GM21825 (cell line): Measurements from ENCODE around the gene ATG9B.
"Not testable (repeated sequence)": the region's sequence is repeated elsewhere in the genome, so short reads cannot be mapped to it uniquely, and the experiment has no call there.

Experiments used
- ATAC-seq: cut with Tn5 transposase; IDR thresholded peaks from one replicate; pipeline ENCODE4 v1.9.1; 2021; ENCODE audit warnings: mild to moderate bottlenecking, moderate library complexity; ENCODE audit not compliant: unreplicated experiment

The ATG9B gene

DNA sequence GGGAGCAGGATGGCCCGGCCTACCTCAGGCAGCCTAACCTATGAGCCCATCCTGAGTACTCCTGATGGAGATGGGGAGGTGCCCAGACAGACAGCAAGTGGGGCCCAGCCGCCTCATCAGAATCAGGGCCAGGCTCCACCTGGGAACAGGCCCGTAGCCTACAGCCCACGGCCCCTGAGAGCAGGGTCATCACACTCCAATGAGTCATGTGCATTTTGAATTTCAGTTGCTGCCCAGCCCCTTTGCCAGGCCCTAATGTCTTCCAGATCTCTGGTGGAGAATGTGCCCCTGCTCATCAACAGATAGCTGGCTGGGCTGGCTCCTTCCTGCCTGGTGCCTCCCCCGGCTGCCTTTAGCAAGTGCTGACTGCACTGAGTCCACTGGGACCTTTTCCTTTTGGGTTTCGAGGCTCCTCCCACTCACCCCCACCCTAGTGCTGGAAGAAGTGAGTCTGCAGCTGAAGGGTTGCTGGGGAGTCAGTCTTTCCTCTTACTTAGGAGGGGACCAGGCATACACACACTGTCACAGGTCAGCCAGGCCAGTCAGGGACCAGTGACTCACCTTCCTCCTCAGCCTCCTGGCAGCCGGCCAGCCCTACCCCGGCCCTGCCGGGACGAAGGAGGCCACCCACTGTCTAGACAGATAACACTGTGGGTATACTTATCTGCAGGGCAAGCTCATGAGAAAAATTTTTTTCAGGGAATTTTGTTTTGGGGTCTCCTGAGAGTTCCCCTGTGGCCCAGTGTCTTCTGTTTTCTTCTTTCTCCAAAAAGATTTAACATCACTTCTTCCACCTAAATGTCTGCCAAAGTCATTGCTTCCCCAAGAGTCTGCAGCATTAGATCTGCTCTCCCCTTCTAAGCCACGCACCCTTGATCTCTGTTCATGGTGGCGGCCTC lies 14.9 kb upstream of the ATG9B start:
- no peak for ATAC-seq

DNA sequence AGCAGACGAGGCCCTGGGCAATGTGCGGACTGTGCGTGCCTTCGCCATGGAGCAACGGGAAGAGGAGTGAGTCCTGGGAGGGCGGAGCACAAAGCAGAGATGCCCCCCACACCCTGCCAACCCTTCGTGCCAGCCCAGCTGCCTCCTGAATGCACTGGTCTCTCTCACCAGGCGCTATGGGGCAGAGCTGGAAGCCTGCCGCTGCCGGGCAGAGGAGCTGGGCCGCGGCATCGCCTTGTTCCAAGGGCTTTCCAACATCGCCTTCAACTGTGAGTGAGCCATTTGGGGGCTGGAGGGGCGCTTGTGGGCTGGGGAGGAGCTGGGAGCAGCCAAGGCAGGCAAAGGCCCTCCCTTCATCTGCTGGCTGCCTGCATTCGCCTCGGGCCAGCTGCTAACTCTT lies 11.6 kb upstream of the ATG9B start:
- ATAC-seq: no peak

DNA sequence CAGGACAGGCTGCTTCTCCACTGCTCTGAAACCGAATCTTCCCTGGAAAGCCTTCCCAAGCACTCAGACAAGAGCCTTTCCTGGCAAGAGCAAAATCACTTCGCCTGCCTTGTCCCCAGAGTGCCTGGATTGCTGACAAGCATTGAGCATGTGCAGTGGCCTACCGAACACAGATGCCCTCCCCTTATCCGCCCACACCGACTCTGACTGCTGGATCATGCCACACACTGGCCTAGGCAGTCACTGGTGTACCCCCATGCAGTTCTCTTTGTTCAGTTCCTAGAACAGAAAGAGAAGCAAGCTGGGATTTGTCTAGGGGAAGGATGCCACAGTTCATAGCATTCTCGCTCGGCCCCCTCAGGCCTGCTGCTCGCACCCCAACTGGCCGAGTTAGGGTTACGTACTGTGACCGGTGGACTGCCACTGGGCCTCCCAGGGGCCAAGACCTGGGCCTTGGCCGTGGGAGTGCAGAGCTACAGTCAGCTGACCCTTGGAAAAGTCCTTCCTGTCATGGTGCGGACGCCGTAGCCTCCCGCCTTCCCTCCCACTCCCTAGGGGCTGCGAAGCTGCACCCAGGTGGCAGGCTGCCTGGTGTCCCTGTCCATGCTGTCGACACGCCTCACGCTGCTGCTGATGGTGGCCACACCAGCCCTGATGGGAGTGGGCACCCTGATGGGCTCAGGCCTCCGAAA lies 10.9 kb upstream of the ATG9B start:
- no peak for ATAC-seq

DNA sequence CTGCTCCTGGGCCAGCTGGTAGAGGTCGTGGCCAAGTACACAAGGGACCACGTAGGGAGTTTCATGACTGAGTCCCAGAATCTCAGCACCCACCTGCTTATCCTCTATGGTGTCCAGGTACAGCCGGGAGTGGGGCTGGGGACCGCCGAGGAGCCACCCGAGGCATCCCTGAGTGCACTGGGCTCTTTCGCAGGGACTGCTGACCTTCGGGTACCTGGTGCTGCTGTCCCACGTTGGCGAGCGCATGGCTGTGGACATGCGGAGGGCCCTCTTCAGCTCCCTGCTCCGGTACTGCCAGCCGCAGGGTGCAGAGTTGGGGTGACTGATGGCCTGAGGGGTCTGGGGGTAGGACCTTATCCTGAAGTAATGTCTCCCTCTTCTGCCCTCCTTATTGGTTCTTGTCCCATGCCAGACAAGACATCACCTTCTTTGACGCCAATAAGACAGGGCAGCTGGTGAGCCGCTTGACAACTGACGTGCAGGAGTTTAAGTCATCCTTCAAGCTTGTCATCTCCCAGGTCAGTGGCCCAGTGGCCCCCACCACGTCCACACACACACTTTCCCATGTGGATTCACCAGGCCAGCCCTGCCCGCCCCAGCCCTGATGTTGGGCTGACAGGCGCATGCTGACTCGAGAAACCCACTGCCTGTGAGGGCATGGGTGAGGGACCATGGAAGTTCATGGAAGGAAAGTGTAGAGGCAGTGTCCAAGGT lies 10.2 kb upstream of the ATG9B start:
- no peak for ATAC-seq

DNA sequence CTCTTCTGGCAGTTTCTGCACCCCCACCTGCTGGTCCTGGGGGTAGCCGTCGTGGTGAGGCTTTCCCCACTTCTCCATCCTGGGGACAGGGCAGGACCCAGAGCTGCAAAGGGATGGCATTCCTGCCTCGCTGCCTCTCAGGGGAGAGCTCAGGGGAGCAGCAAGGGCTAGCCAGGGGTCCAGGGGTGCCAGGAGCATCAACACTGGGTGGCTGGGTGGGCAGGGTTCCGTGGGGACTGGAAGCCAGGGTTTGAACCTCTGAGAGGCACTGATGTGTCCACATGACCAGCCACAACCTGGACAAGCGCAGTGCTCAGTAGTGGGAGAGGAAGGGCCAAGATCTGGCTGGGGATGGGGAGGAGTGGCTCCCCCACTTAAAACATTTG lies 9.6 kb upstream of the ATG9B start:
- ATAC-seq: no peak

DNA sequence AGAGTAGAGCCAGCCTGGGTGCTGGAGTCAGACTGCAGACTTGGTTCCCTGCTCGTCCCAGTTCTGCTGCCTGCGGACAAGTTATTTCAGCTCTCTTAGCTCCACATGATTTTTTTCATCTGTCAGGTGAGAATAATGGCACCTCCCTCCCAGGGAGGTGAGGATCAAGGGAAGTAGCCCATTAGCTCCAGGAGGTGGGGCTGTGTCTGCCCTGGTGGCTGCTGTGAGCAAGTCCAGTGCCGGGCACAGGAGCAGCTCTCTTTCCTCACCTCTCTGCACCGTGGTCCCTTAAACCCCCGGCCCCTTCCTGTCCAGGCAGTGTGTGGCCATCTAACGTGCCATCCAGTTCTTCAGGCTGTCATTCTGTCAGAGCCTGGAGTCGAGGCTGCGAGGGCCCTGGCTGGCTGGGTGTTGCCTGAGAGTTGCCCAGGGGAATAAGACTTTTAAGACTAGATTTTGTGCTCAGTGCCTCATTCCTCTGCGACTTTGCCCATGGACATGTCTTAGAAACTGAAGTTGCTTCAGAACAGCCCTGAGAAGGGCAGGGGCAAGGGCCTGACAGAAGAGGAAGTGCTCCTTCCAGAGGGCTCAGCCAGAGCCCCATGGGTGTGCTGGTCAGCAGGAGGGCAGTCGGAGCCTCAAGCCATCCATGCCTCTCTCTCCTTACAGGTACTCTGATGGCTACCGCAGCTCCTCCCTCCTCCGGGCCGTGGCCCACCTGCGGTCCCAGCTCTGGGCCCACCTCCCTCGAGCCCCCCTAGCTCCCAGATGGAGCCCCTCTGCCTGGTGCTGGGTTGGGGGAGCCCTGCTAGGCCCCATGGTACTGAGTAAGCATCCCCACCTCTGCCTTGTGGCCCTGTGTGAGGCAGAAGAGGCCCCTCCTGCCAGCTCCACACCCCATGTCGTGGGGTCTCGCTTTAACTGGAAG lies 8.9 kb upstream of the ATG9B start:
- no peak for ATAC-seq

DNA sequence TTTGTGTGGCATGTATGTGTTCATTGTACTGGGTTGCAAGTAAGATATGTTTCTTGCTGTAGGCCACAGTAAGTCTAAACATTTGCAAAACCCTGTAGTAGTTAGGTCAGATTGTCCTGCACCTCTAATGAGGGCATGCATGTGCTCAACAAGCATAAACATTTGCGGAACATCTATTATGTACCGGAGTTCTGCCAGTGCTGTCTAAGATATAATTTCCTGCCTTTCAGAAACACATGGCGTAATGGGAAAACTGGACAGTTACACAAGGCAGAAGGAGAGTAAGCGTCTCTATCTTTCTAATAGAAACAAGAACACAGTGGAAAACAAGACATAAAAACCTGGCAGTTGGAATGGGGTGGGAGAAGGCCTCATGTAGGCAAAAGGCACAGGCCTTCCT lies 6.7 kb upstream of the ATG9B start:
- no peak for ATAC-seq

DNA sequence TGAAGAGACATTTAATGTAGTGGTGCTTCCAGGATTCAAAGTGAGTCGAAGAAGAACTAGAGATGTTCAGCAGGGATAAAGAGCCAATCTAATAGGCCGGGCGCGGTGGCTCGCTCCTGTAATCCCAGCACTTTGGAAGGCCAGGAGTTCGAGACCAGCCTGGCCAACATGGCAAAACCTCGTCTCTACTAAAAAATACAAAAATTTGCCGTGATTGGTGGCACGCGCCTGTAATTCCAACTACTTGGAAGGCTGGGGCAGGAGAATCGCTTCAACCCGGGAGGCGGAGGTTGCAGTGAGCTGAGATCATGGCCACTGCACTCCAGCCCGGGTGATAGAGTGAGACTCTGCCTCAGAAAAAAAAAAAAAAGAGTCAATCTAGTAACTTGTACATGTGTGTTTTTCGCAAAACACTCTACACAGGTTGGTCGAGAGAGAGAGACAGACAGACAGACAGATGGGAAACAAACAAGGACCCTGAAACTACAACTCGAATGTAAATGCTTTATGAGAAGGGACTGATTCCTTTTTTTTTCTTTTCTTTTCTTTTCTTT lies 4.7 kb upstream of the ATG9B start:
- no peak for ATAC-seq

DNA sequence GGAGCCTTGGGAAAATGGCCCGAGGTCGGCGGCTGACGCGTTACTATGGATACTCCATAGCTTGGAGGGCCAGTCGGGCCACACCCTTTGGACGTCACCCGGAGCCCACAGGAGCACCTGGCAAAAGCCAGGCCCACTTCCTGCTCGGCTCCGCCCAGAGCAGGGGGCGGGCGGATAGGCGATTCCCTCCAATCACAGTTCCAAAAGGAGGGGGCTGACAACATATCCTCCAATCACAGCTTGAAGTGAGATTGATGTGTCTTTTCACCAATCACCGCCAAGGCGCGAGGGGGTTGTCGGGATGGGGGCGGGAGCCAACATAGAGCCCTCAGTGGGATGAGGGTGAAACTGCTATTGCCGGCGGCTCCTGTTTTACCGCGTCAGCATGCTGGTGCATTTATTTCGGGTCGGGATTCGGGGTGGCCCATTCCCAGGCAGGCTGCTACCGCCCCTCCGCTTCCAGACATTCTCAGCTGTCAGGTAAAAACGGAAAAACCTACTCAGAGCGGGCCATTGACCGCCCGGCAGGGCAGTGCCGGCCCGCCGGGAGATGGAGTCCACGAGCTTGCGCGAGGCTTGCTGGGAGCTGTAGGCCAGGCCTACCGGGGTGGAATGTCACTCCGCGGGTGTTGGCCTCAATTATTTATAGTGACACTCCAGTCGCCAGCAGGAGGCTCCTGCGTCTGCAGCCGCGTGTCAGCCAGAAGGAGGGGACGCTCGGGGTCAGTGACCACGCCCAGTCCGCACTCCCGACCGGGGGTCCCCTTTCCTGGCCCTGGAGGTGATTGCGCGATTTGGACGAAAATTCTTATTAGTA lies 4.0 kb upstream of the ATG9B start, which contains the start of gene ABCB8:
Gene ABCB8, plus strand, starts transcription at position 320 of the 817 bp plus-strand sequence. Its CDS starts 66 bp downstream, at position 386.
- ATAC-seq: peak; percentile 96

DNA sequence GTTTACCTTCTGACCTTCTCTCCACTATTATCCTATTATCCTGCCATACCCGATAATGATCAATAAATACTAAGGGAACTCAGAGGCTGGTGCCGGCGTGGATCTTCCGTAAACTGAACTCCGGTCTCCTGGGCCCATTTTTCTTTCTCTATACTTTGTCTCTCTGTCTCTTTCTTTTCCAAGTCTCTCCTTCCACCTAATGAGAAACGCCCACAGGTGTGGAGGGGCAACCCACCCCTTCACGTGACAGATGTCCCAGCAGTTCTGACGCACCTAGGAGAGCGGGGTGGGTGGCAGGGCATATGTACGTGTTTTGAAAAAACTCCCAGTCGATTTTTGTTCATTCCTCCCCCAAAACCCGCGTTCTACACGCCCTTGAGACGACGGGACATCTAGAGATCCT lies 3.4 kb upstream of the ATG9B start:
- not testable (repeated sequence) for ATAC-seq

DNA sequence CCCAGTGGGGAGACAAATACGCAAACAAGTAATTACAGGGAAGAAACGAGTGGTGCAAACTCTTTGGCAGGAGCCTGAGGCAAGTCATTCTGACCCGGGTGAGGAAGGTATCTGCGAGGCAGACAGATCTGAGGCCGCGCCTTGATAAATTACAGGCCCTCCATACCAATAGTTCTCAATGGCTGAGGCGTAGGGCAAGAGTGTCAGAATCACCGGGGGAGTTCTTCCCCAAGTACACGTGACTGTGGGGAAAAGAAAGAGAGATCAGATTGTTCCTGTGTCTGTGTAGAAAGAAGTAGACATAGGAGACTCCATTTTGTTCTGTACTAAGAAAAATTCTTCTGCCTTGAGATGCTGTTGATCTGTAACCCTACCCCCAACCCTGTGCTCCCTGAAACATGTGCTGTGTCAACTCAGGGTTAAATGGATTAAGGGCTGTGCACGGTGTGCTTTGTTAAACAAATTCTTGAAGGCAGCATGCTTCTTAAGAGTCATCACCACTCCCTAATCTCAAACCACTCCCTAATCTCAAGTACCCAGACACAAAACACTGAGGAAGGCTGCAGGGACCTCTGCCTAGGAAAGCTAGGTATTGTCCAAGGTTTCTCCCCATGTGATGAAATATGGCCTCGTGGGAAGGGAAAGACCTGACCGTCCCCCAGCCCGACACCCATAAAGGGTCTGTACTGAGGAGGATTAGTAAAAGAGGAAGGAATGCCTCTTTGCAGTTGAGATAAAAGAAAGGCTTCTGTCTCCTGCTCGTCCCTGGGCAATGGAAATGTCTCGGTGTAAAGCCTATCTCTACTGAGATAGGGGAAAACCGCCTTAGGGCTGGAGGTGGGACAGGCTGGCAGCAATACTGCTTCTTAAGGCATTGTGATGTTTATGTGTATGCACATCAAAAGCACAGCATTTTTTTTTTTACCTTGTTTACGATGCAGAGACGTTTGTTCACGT lies 2.8 kb upstream of the ATG9B start:
- not testable (repeated sequence) for ATAC-seq

DNA sequence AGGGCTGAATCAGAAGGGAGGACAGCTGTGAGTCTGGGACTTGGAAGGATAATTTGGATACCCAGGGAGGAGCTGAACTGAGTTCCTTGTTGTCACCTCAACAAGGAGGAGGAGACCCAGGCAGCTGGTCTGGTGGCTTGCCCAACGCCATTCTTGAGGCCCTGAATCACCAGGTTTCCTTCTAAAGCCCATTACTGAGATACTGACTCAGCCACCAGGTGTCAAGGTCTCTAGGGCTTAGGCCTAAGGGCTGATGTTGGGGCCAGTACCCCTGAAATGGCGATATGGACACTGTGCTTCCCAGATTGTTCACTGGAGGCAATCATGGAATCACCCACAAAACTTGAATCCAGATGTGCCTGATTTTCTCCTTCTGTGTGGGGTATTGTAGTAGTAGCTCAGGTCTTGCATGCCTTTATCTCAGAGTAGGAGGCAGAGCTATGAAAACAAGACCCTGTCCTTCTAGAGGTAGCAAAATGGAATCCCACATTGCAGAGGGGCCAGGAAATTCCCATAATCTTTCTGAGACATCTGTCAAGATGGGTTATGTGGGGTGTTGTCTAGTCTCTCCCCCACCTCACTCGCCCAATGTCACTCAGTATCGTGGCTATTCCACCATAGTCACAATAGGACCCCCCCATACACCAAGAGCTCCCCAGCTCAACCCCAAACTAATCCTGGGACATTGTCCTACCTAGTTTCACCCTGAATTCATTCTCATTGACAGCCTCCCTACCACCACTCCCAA lies 1.8 kb upstream of the ATG9B start:
- no peak for ATAC-seq

DNA sequence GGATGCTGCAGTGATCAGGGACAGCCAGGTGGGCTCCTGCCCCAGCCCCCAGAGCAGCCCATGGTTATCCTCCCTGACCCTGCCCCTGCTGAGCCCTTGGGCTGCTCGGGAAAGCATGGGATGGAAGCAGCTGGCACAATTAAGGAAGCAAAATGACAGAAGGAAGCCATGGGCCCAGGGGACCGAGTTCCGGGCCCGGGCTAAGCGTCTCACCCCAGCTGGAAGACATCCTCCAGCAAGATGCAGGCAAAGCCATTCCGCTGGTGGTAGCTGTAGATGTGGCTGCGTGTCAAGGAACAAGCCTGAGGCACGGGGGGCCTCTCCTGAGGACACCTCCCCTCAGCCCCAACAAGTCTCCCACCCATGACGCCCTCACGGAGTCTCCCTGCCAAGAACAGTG lies 1.1 kb downstream of the ATG9B start:
- no peak for ATAC-seq

DNA sequence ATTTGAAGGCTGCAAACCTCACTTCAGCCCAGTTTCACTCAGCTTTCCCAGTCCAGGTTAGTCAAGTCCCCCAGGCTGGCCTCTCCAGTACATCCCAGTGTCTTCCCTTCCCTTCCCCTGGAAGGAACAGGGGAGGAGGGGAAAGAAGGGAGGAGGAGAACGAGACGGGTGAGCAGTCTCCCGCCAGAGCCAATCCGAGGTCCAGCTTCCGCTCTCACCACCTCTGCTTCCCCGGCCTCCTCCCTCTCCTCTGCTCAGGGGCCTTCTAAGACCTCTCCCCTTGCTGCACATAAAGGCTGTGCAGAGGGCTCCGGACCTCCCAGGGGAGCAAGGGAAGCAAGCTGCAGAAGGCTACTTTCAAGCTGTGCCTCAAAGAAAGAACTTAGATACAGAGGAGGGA lies 4.1 kb downstream of the ATG9B start:
- no peak for ATAC-seq

DNA sequence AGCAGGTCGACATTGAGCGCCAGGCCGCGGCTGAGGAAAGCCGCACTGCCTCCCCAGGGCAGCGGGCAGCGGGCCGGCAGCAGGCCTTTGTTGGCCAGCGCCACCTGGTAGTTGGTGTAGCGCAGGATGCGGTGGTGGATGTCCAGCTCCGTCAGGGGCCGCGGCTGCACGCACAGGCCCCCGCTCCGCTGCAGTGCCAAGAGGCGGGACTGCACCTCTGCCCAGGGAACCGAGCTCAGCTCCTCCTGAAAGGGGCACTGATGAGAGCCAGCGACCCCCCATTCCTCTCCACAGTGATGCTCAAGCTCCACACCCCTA lies 5.2 kb downstream of the ATG9B start:
- ATAC-seq: no peak

DNA sequence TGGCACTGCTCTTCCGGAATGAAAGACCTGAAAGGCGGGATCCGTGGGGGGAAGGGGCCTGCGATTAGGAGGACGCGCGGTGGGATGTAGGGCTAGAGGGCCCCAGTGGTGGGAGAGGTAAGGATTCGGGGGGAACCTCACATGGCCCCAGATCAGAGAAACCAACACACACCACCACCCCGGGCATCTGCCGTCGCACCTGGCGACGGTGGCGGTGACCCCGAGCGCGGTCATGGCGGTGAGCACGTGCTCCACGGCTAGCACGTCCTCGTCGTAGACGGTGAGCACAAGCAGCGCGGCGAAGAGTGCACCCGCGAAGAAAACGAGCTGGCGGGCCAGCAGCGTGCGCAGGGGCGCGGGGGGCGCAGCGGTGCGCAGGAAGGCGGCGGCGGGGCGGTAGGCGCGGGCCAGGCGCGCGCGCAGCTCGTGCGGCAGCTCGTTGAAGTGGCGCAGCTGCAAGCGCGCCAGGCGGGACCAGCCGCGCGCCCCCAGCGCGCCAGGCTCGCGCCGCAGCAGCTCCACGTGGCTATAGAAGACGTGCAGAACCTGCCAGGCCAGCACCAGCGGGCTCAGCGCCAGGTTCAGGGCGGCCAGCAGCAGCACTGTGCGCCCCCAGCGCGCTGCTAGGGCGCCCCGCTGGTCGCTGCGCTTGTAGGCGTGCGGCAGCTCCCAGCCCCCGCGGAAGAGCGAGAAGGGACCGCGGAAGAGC lies 5.7 kb downstream of the ATG9B start:
- no peak for ATAC-seq

DNA sequence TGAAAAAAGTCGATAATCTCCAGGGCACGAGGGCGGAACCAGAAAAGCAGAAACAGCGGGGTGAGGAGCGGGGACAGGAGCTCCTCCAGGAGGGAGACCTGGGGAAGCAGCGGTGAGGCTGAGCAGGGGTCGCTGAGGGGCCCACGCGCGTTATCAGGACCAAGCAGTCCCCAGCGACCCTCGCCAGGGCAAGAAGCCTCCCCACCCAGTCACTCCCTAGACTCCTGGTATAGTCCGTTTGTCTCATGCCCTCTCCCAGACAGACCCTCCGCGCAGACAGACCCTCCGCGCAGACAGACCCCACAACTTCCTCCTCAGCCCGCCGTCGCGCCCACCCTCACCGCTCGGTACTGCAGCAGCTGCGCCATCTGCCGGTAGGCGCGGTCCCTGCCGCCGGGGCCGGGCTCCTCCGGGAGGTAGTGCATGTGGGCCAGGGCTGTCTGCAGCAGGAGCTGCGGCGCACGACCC lies 6.3 kb downstream of the ATG9B start:
- peak; percentile 65 for ATAC-seq
